PC-3 (cell line): ENCODE measurements around the gene KRT40.

Experiments
- EZH2phosphoT487 ChIP-seq: fragments of 300-600 bp; sonication (generic); IDR thresholded peaks from 2 replicates; pipeline ENCODE4 v1.6.1; 2018; ENCODE audit warnings: mild to moderate bottlenecking, antibody characterized with exemption, low read length, borderline replicate concordance
- TF ChIP-seq, protein P1 (sequence below): fragments of 300-600 bp; sonication (generic); conservative IDR thresholded peaks from 2 replicates; pipeline ENCODE4 v1.5.1; 2017; ENCODE audit warnings: antibody characterized with exemption, low read depth, mild to moderate bottlenecking, low read length

DNA sequence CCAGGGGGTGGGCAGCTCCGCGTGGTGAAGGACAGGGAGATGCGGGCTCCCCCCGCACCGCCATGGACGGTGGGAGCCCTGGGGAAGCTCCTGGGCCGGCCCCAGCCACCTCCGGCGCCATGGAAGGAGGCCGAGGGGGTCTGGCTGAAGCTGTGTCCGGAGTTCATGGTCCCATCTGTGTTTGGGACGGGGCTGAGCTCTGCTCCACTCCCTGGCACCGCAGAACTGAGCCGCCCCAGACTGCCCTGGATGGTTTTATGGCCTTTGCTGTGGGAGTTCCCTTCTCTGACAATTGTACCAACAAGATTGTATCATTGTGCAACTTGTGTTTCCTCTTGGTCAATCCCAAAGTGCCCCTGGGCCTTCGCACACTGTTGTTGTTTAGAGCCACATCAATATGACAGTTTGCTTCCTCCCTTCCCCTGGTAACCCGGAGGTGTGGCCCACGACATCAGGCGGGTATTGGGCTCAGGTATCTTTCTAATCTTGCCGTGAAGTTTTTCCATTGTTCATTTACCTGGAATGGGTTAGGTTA is 47.6 kb downstream of the KRT40 start:
- TF ChIP-seq, protein P1, sequence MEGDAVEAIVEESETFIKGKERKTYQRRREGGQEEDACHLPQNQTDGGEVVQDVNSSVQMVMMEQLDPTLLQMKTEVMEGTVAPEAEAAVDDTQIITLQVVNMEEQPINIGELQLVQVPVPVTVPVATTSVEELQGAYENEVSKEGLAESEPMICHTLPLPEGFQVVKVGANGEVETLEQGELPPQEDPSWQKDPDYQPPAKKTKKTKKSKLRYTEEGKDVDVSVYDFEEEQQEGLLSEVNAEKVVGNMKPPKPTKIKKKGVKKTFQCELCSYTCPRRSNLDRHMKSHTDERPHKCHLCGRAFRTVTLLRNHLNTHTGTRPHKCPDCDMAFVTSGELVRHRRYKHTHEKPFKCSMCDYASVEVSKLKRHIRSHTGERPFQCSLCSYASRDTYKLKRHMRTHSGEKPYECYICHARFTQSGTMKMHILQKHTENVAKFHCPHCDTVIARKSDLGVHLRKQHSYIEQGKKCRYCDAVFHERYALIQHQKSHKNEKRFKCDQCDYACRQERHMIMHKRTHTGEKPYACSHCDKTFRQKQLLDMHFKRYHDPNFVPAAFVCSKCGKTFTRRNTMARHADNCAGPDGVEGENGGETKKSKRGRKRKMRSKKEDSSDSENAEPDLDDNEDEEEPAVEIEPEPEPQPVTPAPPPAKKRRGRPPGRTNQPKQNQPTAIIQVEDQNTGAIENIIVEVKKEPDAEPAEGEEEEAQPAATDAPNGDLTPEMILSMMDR: no peak
- no peak for TF ChIP-seq EZH2phosphoT487
